ENCODE data around the gene DERL2. TPM values are rescaled to one million over a fixed set of nuclear protein-coding genes. Genes with fewer than 3 reads are reported as not detected.

The DERL2 gene
- total and polyA plus RNA-seq, 2 experiments from 2014 or later: 65.0 to 113 TPM

GRCh38 chr17:5488752-5489151 is 2.8 kb upstream of the DERL2 start (continued):
- TF ChIP-seq REST (IDR thresholded peaks at IDR 0.05; ENCODE audit: unreplicated experiment) (no peak), ETS1 (IDR thresholded peaks at IDR 0.05) (no peak), ZNF462 (CRISPR knock-in tag; IDR thresholded peaks at IDR 0.05) (no peak), STAT1 (IDR thresholded peaks at IDR 0.05; ENCODE audit: unreplicated experiment) (no peak), ZNF331 (CRISPR knock-in tag; IDR thresholded peaks at IDR 0.05; ENCODE audit: low read depth) (no peak)

Measured in GM23338 (cell line).